GM18867 (cell line): ENCODE results near the gene OLFM1.

ENCODE experiments used
- ATAC-seq: cut with Tn5 transposase; IDR thresholded peaks from one replicate; pipeline ENCODE4 v1.9.1; 2021; ENCODE audit warnings: mild to moderate bottlenecking, moderate library complexity; ENCODE audit not compliant: unreplicated experiment

Gene OLFM1

DNA sequence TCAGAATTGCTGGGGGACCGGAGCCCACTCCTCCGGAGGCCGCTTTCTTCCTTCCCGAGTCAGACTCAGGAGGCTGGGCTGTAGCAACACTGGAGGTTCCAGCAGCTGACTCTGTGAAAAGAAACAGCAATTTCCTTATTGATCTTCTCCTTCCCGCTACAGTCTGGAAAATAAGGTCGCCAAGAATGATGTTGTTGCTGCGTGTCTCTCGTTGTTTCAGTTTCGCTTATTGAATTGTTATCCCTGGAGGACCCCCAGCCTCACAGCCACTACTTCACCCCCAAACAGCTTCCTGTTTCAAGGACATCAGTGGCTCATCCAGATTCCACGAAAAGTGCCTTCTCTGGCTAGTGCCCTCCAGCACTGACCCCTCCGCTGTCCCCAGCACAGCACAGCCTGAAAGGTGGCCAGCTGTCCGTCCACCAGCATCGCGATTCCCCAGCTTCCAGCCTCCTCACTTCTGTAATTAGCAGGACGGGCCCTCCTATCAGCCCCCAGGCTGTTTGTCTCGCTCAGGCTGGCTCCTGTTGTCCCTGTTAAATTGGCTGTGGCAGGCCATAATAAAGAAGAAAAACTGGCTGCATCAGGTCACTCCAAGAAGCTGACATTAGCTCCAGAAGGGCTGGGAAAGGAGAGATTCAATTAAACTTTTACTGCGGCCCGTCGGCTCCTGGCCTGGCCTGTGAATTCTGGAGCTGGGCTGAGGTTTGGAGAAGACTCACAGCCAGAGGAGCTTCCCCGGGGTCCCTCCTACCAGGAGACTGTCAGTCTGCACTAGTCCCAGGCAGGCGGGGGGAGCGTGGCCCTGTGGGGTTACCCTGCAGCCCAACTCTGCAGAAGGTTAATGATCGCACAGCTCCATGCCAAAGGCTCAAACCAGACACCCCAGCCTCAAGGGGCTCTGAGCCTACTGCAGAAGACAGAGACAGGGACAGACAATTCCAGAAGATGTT, 40.5 kb downstream of the OLFM1 start:
- no peak for ATAC-seq

DNA sequence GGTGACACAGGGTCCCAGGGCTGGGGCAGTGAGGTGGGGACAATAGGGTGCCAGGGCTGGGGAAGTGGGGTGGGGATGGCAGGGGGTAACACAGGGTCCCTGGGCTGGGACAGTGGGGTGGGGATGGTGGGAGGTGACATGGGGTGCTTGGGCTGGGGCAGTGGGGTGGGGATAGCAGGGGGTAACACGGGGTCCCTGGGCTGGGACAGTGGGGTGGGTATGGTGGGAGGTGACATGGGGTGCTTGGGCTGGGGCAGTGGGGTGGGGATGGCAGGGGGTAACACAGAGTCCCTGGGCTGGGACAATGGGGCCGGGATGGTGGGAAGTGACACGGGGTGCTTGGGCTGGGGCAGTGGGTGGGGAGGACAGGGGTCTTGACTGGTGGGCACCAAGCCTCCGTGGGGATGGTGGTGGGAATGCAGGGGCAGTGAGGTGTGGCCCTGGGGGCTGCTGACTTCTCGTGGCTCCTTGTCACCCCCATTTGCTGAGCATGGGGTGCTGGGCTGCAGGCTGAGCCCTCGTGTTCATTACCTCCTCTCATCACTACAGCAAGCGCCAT, 41.7 kb downstream of the OLFM1 start:
- ATAC-seq, result no peak

DNA sequence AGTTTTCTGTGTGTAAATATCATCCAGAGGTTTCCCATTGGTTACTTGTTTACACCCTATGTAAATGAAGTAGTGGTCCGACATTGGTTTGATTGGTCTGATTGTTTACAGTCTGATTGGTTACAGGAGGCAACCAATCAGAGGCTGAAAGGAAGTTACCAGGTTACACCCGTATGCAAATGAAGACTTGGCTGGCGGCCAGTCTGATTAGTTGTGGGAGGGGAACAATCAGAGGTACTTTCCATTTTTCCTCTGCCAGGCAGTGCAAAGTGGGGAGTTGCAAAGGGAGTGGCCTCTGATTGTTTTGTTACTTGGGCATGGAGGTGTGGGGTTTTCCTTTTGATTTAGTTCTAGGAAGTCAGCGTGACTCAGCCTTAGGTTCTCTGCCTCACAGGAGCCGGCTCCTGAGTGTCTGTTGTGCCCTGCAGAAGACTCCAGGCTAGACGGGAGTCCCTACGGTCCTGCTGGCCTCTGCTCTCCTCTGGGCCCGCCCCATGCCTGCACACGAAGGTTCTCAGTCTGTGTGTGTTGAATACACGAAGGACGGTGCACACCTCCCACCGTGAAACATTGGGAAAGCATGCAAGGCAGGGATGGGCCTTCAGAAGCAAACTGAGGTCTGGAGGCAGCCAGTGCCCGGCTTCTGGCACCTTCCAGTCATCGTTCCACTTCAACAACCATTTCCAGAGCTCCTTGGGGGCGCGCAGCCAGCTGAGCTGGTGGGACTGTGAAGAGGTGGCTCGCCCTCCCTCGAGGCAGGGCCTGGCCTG, 42.9 kb downstream of the OLFM1 start:
- ATAC-seq, result no peak

DNA sequence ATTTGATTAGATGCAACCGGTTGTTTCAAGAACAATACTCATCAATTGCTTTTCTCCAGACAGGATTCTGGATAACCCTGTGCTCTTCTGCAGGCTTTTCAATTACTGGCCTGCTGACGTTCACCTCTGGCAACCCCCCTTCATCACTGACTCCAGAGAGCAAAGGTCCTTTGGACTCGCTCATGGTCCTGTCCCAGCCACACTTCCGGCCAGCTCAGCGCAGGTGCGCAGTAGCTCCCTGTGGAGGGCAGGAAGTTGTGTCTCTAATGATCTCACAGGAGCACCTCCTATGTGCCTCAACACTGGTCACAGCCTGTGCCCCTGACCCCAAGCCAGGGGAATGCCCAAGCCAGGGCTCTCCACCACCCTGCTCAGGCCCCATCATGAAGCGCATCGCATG, 44.0 kb downstream of the OLFM1 start:
- no peak for ATAC-seq

DNA sequence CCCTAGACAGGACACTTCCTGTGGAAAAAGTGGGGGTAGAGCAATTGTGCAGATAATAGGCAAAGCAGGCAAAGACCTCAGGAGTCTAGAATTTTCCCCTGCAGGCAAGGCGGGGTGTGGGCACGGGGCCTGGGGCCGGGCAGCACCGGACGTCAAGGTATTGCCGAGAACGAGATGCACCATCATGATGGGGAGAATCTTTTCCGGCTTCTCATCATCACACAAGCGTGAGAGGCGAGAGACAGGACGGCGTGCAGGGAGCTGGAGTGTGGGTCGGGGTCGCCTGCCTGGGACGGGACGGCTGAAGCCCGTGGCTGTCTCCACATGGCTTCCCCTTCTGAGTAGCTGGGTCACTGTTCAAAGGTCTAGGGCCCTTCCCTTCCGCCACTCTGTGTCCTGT, 44.5 kb downstream of the OLFM1 start:
- no peak for ATAC-seq

DNA sequence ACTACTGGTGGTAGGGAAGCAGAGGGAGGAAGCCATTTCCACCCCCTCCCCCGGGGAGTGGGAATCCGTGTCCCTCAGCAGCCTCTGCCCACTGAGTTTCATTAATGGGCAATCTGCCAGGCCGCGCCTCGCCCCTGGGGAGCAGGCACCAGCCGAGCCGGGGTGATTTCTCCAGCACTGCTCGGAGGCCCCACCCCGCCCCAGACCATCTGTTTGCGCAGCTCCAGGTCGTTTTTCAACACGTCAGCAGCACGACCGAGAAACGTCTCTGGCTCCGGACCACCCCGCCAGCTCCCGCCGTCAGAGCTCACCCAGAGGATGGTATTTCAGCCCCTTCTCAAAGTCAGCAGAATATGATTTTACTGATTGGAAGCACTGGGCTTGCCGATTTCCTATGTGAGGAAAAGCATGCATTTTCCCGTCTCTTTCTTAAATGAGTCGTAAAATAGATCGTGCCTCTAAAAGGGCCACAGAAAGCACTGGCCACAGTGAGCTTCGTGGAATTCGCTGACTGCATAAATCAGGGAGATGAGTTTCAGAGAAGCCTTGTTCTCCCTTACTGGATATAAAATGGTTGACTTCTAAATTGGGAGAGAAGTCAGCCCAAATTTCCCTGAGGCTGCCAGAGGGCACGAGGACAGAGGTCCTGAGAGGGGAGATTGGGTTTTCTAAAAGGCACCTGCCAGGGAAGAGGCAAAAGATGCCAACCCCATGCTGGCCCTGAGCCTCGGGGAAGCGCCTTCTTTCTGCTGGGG, 47.0 kb downstream of the OLFM1 start:
- ATAC-seq, result no peak

DNA sequence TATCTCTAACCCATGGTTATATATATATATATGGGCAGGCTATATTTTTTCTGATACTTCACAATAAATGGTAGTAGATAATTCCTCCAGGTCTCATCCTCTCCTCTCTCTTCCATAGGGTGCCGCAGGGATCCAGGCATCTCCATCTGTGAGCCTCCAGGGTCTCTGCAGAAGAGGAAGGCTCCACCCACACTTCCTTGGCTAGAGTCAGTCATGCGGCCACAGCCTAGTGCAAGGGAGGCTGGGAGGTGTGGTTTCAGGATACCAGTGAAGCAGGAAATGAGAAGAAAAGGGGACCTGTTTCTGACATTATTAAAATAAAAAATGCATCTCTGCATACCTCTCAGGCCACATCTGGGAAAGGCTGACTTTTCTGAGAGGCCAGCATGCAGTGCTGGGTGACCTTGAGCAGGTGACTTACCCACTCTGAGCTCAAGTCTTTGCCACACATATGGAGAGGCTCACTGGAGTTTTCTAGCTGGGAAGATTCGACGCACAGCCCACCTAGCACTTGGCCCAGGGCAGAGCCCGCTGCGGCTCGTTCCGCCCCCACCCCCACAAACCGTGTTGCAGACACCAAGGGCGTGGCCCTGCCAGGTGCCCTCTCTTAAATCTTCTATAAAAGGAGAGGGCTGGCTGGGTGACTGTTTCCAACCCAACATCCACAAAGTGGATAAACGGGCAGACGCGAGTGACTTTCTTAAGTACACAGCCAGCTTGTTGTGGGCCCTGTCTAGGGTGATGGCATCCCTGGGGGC, 47.9 kb downstream of the OLFM1 start:
- ATAC-seq, result no peak

DNA sequence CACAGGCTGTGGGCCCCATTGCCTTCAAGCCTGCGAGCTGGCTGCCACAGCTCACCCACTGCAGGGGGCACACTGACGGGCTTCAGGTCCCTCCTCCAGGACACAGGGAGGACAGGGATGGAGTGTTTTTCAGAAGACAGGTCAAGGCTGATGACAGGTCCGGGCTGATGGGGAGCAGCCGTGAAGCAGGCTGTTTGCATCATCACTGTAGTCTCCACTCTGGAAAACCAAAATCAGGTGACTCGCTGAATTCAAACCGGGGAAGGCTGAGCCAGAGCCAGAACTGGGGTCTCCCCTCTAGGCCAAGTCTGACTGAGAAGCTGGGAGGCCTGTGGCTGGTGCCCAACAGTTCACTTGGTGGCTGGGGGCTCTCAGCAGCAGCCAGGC, 48.5 kb downstream of the OLFM1 start:
- ATAC-seq, result no peak

DNA sequence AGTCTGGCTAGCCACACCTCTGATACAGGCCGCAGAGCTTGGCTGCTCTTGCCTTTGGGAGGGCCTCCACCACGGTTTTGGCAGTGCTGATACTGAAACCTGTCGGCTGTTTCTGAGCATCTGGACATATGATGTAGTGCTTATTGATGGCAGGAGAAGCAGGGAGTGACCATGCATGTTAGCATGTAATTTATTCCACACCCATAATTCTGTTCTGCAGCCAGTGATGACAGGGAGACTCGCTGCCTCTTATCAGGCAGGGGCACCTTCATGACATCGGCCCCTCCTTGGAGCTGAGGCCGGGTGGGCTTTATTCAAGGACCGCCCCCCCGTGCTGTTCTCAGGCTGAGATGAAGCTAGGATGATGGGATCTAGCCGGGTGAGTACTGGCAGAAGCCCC, 49.0 kb downstream of the OLFM1 start:
- no peak for ATAC-seq

DNA sequence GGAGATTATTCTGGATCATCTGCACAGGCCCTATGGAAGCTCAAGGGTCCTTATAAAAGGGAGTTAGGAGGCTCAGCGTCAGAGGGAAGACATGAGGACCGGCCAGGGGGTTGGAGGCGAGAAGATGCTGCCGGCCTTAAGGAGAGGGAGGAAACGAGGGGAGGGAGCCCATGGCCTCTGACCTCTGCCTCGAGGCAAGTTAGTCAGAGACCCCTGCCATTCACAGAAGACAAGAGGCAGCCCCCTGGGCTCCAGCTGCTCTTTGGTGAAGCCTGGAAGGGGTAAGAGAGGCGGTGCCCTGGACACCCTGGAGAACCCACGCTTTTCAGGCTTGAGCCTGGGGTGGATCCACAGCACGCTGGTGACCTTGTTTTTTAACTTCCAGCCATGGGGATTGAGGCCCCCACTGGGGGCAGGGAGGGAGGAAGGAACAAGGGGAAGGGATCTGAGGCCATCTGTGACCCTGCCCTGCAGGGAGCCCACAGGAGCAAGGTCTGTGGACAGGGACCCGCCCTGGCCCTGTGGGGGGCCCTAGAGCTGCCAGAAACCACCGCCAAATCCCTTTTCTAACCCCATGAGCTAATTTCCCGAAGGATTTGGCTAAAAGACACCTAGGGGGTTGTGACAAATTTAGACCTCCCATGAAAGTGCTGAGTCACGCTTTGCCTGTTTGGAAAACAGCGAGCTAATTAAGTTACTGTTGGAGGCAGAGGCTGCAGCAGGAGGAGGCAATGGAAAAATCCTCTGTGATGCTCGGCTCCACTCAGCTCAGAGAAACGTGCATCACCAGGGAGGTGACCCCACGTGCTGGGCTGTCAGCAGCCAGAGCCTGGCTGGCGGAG, 49.7 kb downstream of the OLFM1 start:
- no peak for ATAC-seq

DNA sequence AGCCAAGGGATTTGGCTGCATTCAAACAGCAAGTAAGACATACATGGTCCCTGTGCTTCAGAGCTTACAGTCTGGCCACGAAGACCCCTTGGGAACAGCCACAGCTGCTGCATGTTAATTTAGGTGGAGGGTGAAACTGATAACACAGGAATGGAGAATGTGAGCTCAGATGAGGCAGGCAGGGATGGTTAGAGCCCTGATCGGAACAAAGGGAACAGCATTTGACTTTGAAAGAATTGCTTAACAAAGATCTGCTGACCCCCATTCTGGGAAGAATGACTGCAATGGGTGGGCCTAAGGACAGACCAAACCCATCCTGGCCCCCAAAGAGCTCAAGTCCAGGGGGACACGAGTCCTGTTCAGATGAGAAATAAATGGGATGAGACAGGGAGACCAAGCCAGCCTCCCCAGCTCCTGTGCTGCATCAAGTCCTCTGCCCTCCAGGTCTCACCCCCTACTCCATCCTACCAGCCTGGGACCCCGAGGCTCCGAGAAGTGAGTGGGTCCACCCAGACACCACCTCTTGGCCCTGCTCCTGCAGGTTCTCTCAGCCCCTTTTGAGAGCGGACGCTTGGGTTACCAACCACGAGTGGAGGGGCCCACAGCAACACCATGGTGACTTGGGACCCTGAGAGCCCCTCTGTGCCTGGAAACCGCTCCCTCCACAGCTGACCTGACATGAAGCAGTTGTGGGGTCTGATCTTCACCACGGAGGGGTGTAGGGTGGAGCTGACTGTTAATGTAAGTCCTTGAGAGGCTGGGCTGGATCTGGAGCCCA, 50.8 kb downstream of the OLFM1 start:
- no peak for ATAC-seq

DNA sequence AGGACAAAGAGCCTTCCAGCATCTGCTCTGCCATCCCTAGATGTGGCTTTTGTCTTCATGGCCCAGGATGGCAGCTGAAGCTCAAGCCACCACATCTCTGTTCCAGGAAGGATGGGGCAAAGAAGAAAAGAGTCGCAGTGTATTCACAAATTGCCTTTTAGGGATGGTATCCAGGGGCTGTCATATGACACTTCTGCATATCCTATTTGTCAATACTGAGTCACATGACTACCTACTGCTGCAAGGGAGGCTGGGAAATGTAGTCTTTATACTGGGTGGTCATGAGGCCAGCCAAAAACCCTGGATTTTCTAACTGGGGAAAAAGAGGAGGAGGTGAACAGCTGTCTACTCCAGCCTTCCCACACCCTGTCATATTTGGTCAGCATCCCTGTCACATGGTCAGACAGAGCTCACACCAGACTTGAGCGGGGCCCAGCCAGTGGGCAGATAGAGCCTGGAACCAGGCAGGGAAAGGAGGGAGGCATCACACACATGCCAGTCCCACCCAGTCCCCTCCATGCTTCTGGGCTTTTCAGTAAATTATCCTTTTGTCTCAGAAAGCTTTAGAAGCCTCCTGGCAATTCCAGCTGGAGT, 52.0 kb downstream of the OLFM1 start:
- no peak for ATAC-seq

DNA sequence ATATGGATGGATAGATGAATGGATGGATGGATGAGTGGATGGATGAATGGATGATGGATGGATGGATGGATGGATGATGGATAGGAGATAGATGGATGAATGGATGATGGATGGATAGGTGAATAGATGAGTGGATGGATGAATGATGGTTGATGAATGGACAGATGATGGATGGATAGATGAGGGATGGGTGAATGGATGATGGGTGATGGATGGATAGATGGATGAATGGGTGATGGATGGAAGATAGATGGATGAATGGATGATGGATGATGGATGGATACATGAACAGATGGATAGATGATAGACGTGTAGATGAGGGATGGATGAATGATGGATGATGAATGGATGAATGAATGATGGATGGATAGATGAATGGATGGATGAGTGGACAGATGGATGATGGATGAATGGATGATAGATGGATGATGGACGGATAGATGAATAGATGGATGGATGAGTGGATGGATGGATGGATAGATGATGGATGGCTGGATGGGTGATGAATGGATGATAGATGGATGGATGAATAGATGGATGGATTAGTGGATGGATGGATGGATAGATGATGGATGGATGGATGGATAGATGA, 53.8 kb downstream of the OLFM1 start:
- no peak for ATAC-seq

DNA sequence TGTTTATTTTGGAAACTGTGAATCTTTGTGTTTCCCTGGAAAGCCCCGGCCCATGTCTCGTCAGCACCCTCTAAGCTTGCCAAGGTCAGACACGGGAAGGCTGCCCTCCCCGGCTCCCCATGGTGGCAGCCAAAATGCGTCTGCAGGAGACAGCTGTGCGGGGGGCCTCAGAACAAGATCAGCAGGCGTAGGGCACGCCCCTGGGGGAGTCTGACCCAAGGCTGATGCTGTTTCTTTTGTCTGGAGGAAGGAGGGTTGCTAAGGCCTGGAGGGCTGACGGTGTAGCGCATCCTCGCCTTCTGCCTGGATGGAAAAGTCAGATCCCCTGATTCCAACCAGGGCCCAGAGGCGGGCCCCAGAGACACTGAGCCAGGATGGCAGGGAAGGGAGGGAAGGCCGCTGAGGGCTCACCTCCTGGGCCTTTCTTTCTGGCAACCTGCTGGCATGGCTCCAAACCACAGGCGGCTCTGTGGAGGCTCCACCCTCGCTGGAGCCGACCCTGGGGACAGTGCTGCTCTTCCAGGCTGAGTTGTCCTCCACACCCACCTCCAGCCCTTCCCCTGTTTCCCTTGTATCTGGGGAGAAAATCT, 57.2 kb downstream of the OLFM1 start:
- ATAC-seq, result no peak

DNA sequence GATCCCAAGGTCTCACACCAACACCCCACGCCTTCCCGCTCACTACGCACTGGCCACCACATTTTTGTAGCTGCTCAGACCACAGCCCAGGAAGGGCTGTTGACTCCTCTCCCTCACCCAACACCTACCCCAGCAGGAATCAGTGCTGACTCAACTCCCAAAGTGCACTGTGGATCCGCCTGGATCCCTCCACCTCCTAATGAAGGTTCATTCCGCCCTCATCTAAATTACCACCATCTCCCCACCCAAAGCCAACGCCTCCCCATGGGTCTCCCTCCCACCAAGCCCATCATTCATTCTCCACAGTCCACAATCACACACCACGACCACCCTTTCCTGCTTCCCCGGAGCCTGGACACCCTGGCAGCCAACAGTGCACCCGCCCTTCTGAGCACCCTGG, 57.8 kb downstream of the OLFM1 start:
- no peak for ATAC-seq

DNA sequence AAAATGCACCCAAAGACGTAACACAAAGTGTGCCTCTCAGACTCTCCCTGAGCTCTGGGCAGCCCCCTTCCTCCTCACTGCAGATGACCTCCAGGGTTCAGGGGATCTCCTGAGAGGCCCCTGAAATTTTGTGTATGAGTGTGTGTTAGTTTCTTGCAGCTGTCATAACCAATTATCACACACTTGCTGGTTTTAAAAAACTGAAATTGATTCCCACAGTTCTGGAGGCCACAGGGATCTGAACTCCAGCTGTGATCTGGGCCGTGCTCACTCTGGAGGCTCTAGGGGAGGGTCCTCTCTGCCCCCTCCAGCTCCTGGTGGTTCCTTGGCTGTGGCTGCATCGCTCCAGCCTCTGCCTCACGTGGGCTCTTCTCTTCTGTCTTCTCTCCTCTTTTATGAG, 58.8 kb downstream of the OLFM1 start:
- ATAC-seq, result no peak

DNA sequence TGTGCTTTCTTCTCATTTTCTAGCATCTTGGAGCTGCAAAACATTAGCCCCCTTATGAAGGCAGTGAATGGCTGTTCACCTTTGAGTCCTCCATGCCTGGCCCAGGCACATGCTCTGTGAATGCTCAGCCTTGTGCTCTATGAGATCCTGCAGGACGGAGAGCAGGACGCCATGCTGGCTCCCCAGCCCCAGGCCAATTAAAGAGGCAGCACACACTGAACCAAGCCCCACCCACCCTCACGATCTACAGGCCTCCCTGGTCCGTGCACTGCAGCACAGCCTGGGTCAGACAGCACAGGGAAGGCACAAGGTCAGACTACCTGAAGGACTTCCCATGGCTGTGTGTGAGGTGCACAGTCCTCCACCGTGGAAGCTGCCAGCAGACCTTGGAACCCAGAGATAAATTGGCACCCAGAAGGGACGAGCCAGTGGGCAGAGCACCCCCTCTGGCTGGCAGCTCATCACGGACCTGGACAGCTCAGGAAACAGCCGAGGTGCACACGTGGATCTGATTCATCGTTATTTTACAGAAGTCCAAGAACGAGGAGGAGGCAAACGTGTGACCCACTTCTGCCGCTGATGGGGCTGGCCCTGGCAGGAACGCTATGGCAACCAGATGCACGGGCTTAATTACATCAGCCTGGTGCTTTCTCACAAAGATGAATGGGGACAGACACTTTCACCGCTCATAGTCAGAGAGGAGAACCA, 59.5 kb downstream of the OLFM1 start:
- ATAC-seq, result no peak
